DMS114 treated with DMSO at 0.1 percent for 48 hours (cell line): ENCODE measurements around the gene PCNX1.
A peak's percentile ranks its signal among the peaks of the same experiment; 100 is the strongest.
"Not testable (repeated sequence)": the region's sequence is repeated elsewhere in the genome, so short reads cannot be mapped to it uniquely, and the experiment has no call there.

Experiments used
- DNase-seq: peaks from one replicate; lab custom pipeline; 2025; ENCODE audit not compliant: unreplicated experiment; lab: John Stamatoyannopoulos, UW

PCNX1 gene

GRCh38 chr14:70907176-70907995 is at the start of gene PCNX1:
TSS of gene PCNX1 (plus strand) at chr14:70907459. CDS start at chr14:70907851, 392 bp downstream.
- peak; percentile 46 for DNase-seq

GRCh38 chr14:70857496-70857890 is 49.8 kb upstream of the PCNX1 start:
- DNase-seq, result no peak

- no peak for DNase-seq
Measured at GRCh38 chr14:70858641-70859040, 48.6 kb upstream of the PCNX1 start.

GRCh38 chr14:70866992-70867391 is 40.3 kb upstream of the PCNX1 start:
- DNase-seq, result not testable (repeated sequence)

GRCh38 chr14:70871001-70871400 is 36.3 kb upstream of the PCNX1 start:
- no peak for DNase-seq

- DNase-seq, result no peak
Measured at GRCh38 chr14:70871863-70872677, 35.2 kb upstream of the PCNX1 start.

GRCh38 chr14:70872678-70873020 is 34.6 kb upstream of the PCNX1 start:
- DNase-seq, result no peak

GRCh38 chr14:70873627-70874026 is 33.6 kb upstream of the PCNX1 start:
- DNase-seq, result no peak

- DNase-seq, result not testable (repeated sequence)
Measured at GRCh38 chr14:70875811-70876460, 31.3 kb upstream of the PCNX1 start.

GRCh38 chr14:70879448-70879847 is 27.8 kb upstream of the PCNX1 start:
- DNase-seq, result no peak

- DNase-seq, result not testable (repeated sequence)
Measured at GRCh38 chr14:70880888-70881287, 26.4 kb upstream of the PCNX1 start.

GRCh38 chr14:70881549-70882177 is 25.6 kb upstream of the PCNX1 start:
- no peak for DNase-seq

- DNase-seq, result no peak
Measured at GRCh38 chr14:70882776-70883492, 24.3 kb upstream of the PCNX1 start.

GRCh38 chr14:70884595-70885342 is 22.5 kb upstream of the PCNX1 start:
- DNase-seq, result no peak

GRCh38 chr14:70885343-70886022 is 21.8 kb upstream of the PCNX1 start:
- DNase-seq, result no peak

GRCh38 chr14:70886421-70887206 is 20.6 kb upstream of the PCNX1 start:
- DNase-seq, result no peak

GRCh38 chr14:70887207-70887681 is 20.0 kb upstream of the PCNX1 start:
- no peak for DNase-seq

- no peak for DNase-seq
Measured at GRCh38 chr14:70887737-70888499, 19.3 kb upstream of the PCNX1 start.
